Endothelial cell of umbilical vein (primary cell): ENCODE results near the gene ATN1. TPM values are rescaled to one million over a fixed set of nuclear protein-coding genes. Genes with fewer than 3 reads are reported as not detected.

Experiments
- BruUV-seq: library from RNA; stranded (reverse); fragments of 400-500 nt; replicated peaks from 2 replicates; lab custom pipeline; 2021; lab: Mats Ljungman, UMichigan
- CTCF ChIA-PET: fragments of 300-600, 350-600 bp; sonication (Branson Sonifier 250); formaldehyde crosslinking; loops from one replicate; lab custom pipeline; 2021; ENCODE audit warnings: antibody characterized with exemption, inconsistent platforms; lab: Charles Lee
- POLR2A ChIA-PET: fragments of 300-600, 350-600 bp; sonication (Branson Sonifier 250); formaldehyde crosslinking; loops from one replicate; lab custom pipeline; 2021; ENCODE audit warnings: antibody characterized with exemption, inconsistent platforms; lab: Charles Lee
- DNase-seq: peaks from one replicate; pipeline ENCODE4 v3.0.0-alpha.2; 2011; ENCODE audit warnings: low read depth, low spot score
- FAIRE-seq: peaks from 2 replicates; lab custom pipeline; 2011; peaks lifted over from hg19 to GRCh38; lab: Jason Lieb, UNC
- H2AFZ ChIP-seq: 2 replicates; pipeline ENCODE4 v1.6.0; 2012; ENCODE audit warnings: low read depth, low read length, control low read depth, inconsistent platforms
- H3K27ac ChIP-seq: 2 replicates; pipeline ENCODE4 v1.5.1; 2011; ENCODE audit warnings: low read depth, mild to moderate bottlenecking, control low read depth, low read length, moderate library complexity; ENCODE audit not compliant: insufficient read depth
- H3K27me3 ChIP-seq, 2 experiments: 2 replicates each; pipeline versions ENCODE4 v1.6.0 to v1.6.1; 2011; ENCODE audit warnings: low read length in 2 of 2, mixed read lengths in 1 of 2; ENCODE audit not compliant: control insufficient read depth in 2 of 2, insufficient read depth in 2 of 2
- H3K36me3 ChIP-seq, 2 experiments: 2 replicates in 1 of 2; 3 replicates in 1 of 2; pipeline ENCODE4 v1.5.1; 2011; ENCODE audit warnings: low read length in 2 of 2, mild to moderate bottlenecking in 1 of 2, moderate library complexity in 1 of 2; ENCODE audit not compliant: control insufficient read depth in 2 of 2, insufficient read depth in 2 of 2; ENCODE audit errors: extremely low read depth in 1 of 2
- H3K4me1 ChIP-seq: 3 replicates; pipeline ENCODE4 v1.5.1; 2011; ENCODE audit warnings: mild to moderate bottlenecking, low read length; ENCODE audit not compliant: control insufficient read depth, insufficient read depth; ENCODE audit errors: extremely low read depth
- H3K4me2 ChIP-seq: 2 replicates; pipeline ENCODE4 v1.6.1; 2011; ENCODE audit warnings: low read length, control low read depth, mixed read lengths; ENCODE audit not compliant: insufficient read depth
- H3K4me3 ChIP-seq, 3 experiments: fragments of 200-600 bp in 1 of 3; sonication (generic), shearing (Covaris generic) in 1 of 3; replicated peaks in 1 of 3; 2 replicates each; pipeline ENCODE4 v1.5.1; 2011 to 2016; ENCODE audit warnings: control low read depth in 3 of 3, low read length in 3 of 3, mild to moderate bottlenecking in 2 of 3, inconsistent platforms in 1 of 3, low read depth in 1 of 3, moderate library complexity in 1 of 3; ENCODE audit not compliant: insufficient read depth in 1 of 3
- H3K79me2 ChIP-seq: 2 replicates; pipeline ENCODE4 v1.6.0; 2012; ENCODE audit warnings: low read length, inconsistent platforms; ENCODE audit not compliant: control insufficient read depth, insufficient read depth
- H3K9ac ChIP-seq: replicated peaks from 2 replicates; pipeline ENCODE3; 2011; ENCODE audit warnings: low read length, control low read depth; ENCODE audit not compliant: insufficient read depth; ENCODE audit errors: extremely low read depth
- H3K9me1 ChIP-seq: replicated peaks from 3 replicates; pipeline ENCODE4 v1.6.0; 2011; ENCODE audit warnings: mild to moderate bottlenecking, low read length; ENCODE audit not compliant: control insufficient read depth, insufficient read depth; ENCODE audit errors: extremely low read depth
- H3K9me3 ChIP-seq: replicated peaks from 2 replicates; pipeline ENCODE4 v1.5.1; 2012; ENCODE audit warnings: low read length, inconsistent platforms; ENCODE audit not compliant: control insufficient read depth, insufficient read depth
- H4K20me1 ChIP-seq: replicated peaks from 2 replicates; pipeline ENCODE3; 2011; ENCODE audit warnings: mild to moderate bottlenecking, low read length; ENCODE audit not compliant: control insufficient read depth, insufficient read depth; ENCODE audit errors: extremely low read depth
- CTCF ChIP-seq, 2 donors: IDR thresholded peaks; 1 replicate in 1 of 2; 2 replicates in 1 of 2; pipeline ENCODE4 v1.5.1; 2011; ENCODE audit warnings: low read length in 2 of 2, mild to moderate bottlenecking in 2 of 2, moderate library complexity in 2 of 2, control low read depth in 1 of 2, inconsistent platforms in 1 of 2, low read depth in 1 of 2; ENCODE audit not compliant: insufficient read depth in 1 of 2; ENCODE audit errors: extremely low read depth in 1 of 2
- EZH2 ChIP-seq: IDR thresholded peaks from 2 replicates; pipeline ENCODE4 v1.6.1; 2012; ENCODE audit warnings: borderline replicate concordance, low read depth, mild to moderate bottlenecking, moderate library complexity, low read length, inconsistent platforms; ENCODE audit not compliant: severe bottlenecking
- FOS ChIP-seq: IDR thresholded peaks from 2 replicates; pipeline ENCODE4 v1.6.1; 2011; ENCODE audit warnings: mild to moderate bottlenecking, low read length, moderate library complexity, borderline replicate concordance; ENCODE audit not compliant: insufficient read depth
- GATA2 ChIP-seq: IDR thresholded peaks from 2 replicates; pipeline ENCODE4 v1.7.0; 2011; ENCODE audit warnings: low read depth, mild to moderate bottlenecking, moderate library complexity, mixed read lengths, low read length; ENCODE audit not compliant: insufficient read length, insufficient read depth
- JUN ChIP-seq: IDR thresholded peaks from 2 replicates; pipeline ENCODE4 v1.6.1; 2011; ENCODE audit warnings: borderline replicate concordance, low read depth; ENCODE audit not compliant: insufficient read length, insufficient read depth
- MAX ChIP-seq: IDR thresholded peaks from 2 replicates; pipeline ENCODE4 v1.6.1; 2011; ENCODE audit not compliant: insufficient read depth, insufficient read length
- MYC ChIP-seq: IDR thresholded peaks from one replicate; pipeline ENCODE4 v1.6.1; 2011; ENCODE audit warnings: mild to moderate bottlenecking, low read depth, low read length
- POLR2A ChIP-seq: IDR thresholded peaks from 2 replicates; pipeline ENCODE4 v1.6.1; 2012; ENCODE audit warnings: low read depth, mild to moderate bottlenecking, control low read depth, low read length
- POLR2AphosphoS5 ChIP-seq: IDR thresholded peaks from 2 replicates; pipeline ENCODE4 v1.6.1; 2012; ENCODE audit warnings: low read depth, mild to moderate bottlenecking, control low read depth, low read length, moderate library complexity; ENCODE audit not compliant: insufficient read depth
- dilution Hi-C: fragments of 300-500 bp; cut with MboI; formaldehyde crosslinking; loops from one replicate; pipeline ENCODE4 v1.15.0; 2019; ENCODE audit warnings: low sequenced_read_pairs; ENCODE audit not compliant: extremely low pct_ligation_motif_present
- intact Hi-C: fragments of 100-400 bp; cut with micrococcal nuclease; formaldehyde crosslinking; loops from one replicate; pipeline ENCODE4 v1.10.0; 2022
- polyA plus RNA-seq, 4 experiments: library from polyadenylated mRNA; depleted of rRNA in 3 of 4; stranded (reverse) in 3 of 4; unstranded in 1 of 4; fragments of >200 nt; gene quantifications; 2 replicates each; pipeline versions ENCODE4 v1.2.1 to v1.2.3, GENCODE V29; 2011 to 2012; ENCODE audit warnings: missing spikeins in 1 of 4
- total RNA-seq: library from RNA; stranded (reverse); gene quantifications from 2 replicates; pipeline ENCODE4 v1.2.3, GENCODE V29; 2021

ATN1 gene
- total and polyA plus RNA-seq, 2 donors (not counting 3 experiments of a cell fraction or from before 2014, with no cell fraction given) = 46.4 to 117 TPM

GRCh38 chr12:6965714-6966113 is 38.0 kb downstream of the ATN1 start:
- Histone ChIP-seq H3K4me1 (peaks cover 23% of the 10 kb centered on the region), H3K27me3 (no peaks in the 10 kb centered on the region), H3K9me3 (no peaks in the 10 kb centered on the region), H4K20me1 (no peaks in the 10 kb centered on the region), H3K79me2 (peaks cover 30% of the 10 kb centered on the region), H2AFZ (no peak overlapping the region), H3K27ac (no peak overlapping the region), H3K4me3 (no peak overlapping the region), H3K4me2 (no peak overlapping the region), H3K9ac (no peak overlapping the region), H3K9me1 (no peaks in the 10 kb centered on the region), H3K36me3 (peaks cover 13 to 30% of the 10 kb centered on the region in 2 experiments)
- CTCF ChIA-PET = interaction anchor here (1.3 to 4.0 kb wide), 5 partner anchors 18 to 143 kb away, joined by 3 to 124 read pairs (median 6); partner anchors contain the start of genes C12orf57, C1RL and RNU7-1
- dilution Hi-C loops = no loop called here
- intact Hi-C loops = loop anchor here (1.0 kb wide), 3 partner anchors 21 to 96 kb away; partner anchors contain the start of gene C12orf57
- DNase-seq (no peak), FAIRE-seq (no peak)
- TF ChIP-seq MAX (no peak), MYC (no peak), POLR2A (no peak), GATA2 (no peak), JUN (no peak), CTCF (IDR thresholded peaks at IDR 0.05; ENCODE audit: extremely low read depth in 1 of 2, insufficient read depth in 1 of 2, low read depth in 1 of 2, low read length in 2 of 2) (no peak), POLR2AphosphoS5 (no peak), EZH2 (no peak), FOS (no peak)
- POLR2A ChIA-PET = no interaction called here
- no TSS peak for BruUV-seq
